HG02763 (cell line): ENCODE measurements around the gene RAI1.
A peak's percentile ranks its signal among the peaks of the same experiment; 100 is the strongest.

Source experiments
- ATAC-seq: cut with Tn5 transposase; IDR thresholded peaks from one replicate; pipeline ENCODE4 v1.9.1; 2021; ENCODE audit warnings: mild to moderate bottlenecking, moderate library complexity; ENCODE audit not compliant: unreplicated experiment

Gene RAI1

GRCh38 chr17:17841601-17842025 is 160.4 kb downstream of the RAI1 start:
- ATAC-seq: no peak

- ATAC-seq: no peak
Measured at GRCh38 chr17:17842111-17842876, 161.0 kb downstream of the RAI1 start.

- no peak for ATAC-seq
Measured at GRCh38 chr17:17843096-17843495, 161.8 kb downstream of the RAI1 start.

- no peak for ATAC-seq
Measured at GRCh38 chr17:17844079-17844478, 162.8 kb downstream of the RAI1 start.

GRCh38 chr17:17844500-17844899 is 163.2 kb downstream of the RAI1 start:
- ATAC-seq: no peak

- ATAC-seq: no peak
Measured at GRCh38 chr17:17845046-17845775, 164.0 kb downstream of the RAI1 start.

- ATAC-seq: no peak
Measured at GRCh38 chr17:17846003-17846402, 164.7 kb downstream of the RAI1 start.

GRCh38 chr17:17846645-17847044 is 165.4 kb downstream of the RAI1 start:
- no peak for ATAC-seq

GRCh38 chr17:17847118-17847689 is 165.9 kb downstream of the RAI1 start:
- no peak for ATAC-seq

GRCh38 chr17:17847726-17848125 is 166.5 kb downstream of the RAI1 start:
- no peak for ATAC-seq

GRCh38 chr17:17848311-17849082 is 167.2 kb downstream of the RAI1 start:
- ATAC-seq: no peak

- peak; percentile 58 for ATAC-seq
Measured at GRCh38 chr17:17849147-17849820, 168.0 kb downstream of the RAI1 start.

- ATAC-seq: no peak
Measured at GRCh38 chr17:17849845-17850373, 168.7 kb downstream of the RAI1 start.

- ATAC-seq: no peak
Measured at GRCh38 chr17:17851103-17852002, 170.1 kb downstream of the RAI1 start.

GRCh38 chr17:17852930-17853329 is 171.7 kb downstream of the RAI1 start:
- no peak for ATAC-seq

- no peak for ATAC-seq
Measured at GRCh38 chr17:17853811-17854447, 172.7 kb downstream of the RAI1 start.

- ATAC-seq: no peak
Measured at GRCh38 chr17:17855976-17856375, 174.7 kb downstream of the RAI1 start.

GRCh38 chr17:17856386-17856785 is 175.1 kb downstream of the RAI1 start:
- no peak for ATAC-seq

- ATAC-seq: no peak
Measured at GRCh38 chr17:17857496-17857895, 176.2 kb downstream of the RAI1 start.
